ENCODE results near the gene MAML3.

GRCh38 chr4:140085062-140085622, 68.8 kb downstream of the MAML3 start:
- TF ChIP-seq CTCF (IDR thresholded peaks at IDR 0.05) (no peak), POLR2A (IDR thresholded peaks at IDR 0.05) (no peak)

All from upper lobe of left lung (tissue), 4 donors.